ENCODE data around the gene CCNT1.

Gene CCNT1

DNA sequence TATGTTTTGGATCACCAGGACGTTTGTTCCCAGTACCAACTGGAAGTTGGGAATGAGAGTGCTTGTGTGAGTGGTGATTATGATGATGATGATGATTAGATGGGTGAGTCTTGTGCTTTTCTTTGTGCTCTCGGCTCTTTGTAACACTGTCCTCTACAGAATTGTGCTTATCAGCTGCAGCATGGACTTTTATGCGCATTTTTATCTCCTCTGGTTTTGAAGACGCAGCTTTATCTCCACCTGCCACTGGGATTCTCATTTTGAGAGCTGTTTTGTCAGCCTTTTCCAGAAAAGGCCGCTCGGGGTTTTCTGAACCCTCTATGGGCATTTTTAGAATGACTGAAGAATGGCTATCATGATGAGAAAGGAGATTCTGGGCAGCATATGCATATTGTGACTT, 22.9 kb downstream of the CCNT1 start:
- no peak for DNase-seq (ENCODE audit: extremely low read depth, low read depth)
- TF ChIP-seq, protein P1, sequence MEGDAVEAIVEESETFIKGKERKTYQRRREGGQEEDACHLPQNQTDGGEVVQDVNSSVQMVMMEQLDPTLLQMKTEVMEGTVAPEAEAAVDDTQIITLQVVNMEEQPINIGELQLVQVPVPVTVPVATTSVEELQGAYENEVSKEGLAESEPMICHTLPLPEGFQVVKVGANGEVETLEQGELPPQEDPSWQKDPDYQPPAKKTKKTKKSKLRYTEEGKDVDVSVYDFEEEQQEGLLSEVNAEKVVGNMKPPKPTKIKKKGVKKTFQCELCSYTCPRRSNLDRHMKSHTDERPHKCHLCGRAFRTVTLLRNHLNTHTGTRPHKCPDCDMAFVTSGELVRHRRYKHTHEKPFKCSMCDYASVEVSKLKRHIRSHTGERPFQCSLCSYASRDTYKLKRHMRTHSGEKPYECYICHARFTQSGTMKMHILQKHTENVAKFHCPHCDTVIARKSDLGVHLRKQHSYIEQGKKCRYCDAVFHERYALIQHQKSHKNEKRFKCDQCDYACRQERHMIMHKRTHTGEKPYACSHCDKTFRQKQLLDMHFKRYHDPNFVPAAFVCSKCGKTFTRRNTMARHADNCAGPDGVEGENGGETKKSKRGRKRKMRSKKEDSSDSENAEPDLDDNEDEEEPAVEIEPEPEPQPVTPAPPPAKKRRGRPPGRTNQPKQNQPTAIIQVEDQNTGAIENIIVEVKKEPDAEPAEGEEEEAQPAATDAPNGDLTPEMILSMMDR (IDR thresholded peaks at IDR 0.05; ENCODE audit: low read depth, low read length, missing control alignments), result no peak
- H3K4me3 ChIP-seq (replicated peaks; ENCODE audit: low read depth, low read length), result no peak overlapping the region

DNA sequence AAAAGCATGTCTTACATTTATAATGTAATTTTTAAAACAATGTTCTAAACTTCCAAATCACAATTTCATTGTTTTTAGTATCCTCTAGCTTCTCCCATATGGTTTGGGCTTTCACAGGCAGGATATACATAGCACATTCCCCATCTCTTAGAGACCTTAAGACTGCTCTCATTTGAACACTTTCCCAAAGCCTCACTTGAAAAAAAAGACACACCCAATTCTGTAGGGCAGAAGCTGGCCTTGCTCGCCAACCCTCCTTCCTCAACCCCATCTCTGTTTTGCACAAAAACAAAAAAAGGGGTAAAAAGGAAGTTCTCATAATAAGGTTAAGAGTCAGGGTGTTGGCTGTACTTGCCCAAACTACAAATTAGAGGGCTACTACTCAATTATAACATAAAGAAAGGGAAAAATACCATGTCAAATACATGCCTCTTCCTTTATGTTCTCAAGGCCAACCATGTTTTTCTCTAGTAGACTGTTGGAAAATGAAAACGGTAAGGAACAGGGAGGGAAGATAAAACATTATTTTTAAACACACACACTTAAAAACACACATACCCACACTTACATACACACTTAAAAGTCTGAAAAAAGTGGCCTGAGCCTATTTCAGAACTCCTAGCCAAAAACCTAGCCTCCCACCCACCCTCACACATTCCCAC, 24.6 kb downstream of the CCNT1 start:
- TF ChIP-seq, protein P1 (IDR thresholded peaks at IDR 0.05; ENCODE audit: low read depth, low read length, missing control alignments), result no peak
- no peak for DNase-seq (ENCODE audit: extremely low read depth, low read depth)

DNA sequence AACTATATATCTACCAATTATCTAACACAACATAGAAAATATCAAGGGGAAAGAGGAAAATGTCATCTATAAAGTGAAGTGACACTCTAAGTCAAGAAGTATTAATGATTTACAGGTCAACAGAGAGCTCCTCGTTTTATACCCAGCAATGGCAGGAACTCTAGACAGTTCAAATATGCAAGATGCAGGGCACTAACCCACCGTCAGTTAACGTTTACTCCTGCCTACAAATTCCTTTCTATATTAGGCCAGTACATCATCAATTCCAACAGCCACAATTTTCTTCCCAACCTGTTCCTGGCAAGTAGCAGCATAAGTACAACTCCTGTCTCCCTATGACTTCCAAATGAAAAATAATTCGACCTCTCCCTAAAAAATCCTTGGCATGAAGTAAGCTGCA, 25.5 kb downstream of the CCNT1 start:
- no peak for DNase-seq (ENCODE audit: extremely low read depth, low read depth)

More for the DNA sequence above, 24.6 kb downstream of the CCNT1 start:
- no peak overlapping the region for H3K4me3 ChIP-seq (replicated peaks; ENCODE audit: low read depth, low read length)

DNA sequence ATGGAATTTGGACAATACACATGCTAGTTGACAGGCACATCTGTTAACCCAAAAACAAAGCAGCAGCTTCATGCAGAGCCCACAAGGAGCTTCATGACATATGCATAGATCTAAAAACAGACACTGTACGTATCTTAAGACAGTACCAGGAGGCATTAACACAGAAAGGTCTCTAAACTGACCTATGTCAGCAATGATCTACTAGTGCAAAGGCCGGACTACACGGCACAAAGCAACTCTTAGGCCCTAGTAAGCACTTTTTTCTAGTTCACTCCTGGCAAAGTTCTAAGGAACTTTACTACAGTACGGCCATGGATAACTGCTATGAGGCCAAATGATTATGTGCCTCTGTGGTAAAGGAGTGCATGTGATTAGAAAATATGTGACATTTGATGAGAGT, 26.1 kb downstream of the CCNT1 start:
- TF ChIP-seq, protein P1 (IDR thresholded peaks at IDR 0.05; ENCODE audit: low read depth, low read length, missing control alignments), result no peak
- no peak overlapping the region for H3K4me3 ChIP-seq (replicated peaks; ENCODE audit: low read depth, low read length)
- no peak for DNase-seq (ENCODE audit: extremely low read depth, low read depth)

More for the DNA sequence above, 25.5 kb downstream of the CCNT1 start:
- H3K4me3 ChIP-seq (replicated peaks; ENCODE audit: low read depth, low read length), result no peak overlapping the region
- TF ChIP-seq, protein P1 (IDR thresholded peaks at IDR 0.05; ENCODE audit: low read depth, low read length, missing control alignments), result no peak

DNA sequence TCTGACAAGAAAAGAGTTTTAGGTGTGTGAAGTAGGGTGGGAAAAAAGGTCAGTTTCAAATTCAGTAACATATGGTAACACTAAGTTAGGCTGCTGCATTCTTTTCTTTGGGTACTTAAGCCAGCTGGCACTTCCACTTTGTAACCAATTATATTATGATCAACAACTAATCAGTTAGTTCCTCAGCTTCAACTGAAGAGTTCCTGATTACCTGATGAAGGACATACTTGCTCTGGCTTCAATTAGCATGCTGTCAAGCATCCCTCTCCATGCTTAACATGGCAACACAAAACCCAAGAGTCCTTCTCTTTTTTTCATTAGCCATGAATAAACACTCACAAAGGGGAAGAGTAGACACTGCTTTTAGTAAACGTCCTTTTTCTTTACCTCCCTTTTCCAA, 27.7 kb downstream of the CCNT1 start:
- DNase-seq (ENCODE audit: extremely low read depth, low read depth), result no peak
- H3K4me3 ChIP-seq (replicated peaks; ENCODE audit: low read depth, low read length), result no peak overlapping the region
- TF ChIP-seq, protein P1 (IDR thresholded peaks at IDR 0.05; ENCODE audit: low read depth, low read length, missing control alignments), result no peak

DNA sequence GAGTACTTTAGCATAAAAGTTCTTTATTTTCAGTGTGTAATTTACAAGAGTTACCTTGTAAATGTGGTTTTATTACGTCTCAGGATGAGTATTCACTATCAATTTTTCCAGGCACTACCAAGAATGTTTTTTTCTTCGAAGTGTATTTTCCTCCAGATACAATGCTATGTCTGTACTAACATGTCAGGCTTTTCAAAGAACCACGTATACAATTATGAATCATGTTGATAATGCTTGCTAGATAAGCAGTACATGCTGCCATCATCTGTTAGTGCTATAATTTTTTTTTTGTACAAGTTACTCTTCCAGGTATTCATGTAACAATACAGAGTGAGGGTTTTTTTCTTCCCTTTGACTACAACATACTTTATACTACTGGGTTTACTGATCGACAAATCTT, 28.9 kb downstream of the CCNT1 start:
- DNase-seq (ENCODE audit: extremely low read depth, low read depth), result no peak
- TF ChIP-seq, protein P1 (IDR thresholded peaks at IDR 0.05; ENCODE audit: low read depth, low read length, missing control alignments), result no peak
- H3K4me3 ChIP-seq (replicated peaks; ENCODE audit: low read depth, low read length), result no peak overlapping the region
